BE2C (cell line): Measurements from ENCODE around the gene WWOX.
A peak's percentile ranks its signal among the peaks of the same experiment; 100 is the strongest.

ENCODE experiments used
- DNase-seq: peaks from one replicate; pipeline ENCODE4 v3.0.0-alpha.2; 2020
- H3K27me3 ChIP-seq: fragments of 250-450 bp; sonication (Bioruptor Pico); 2 replicates; pipeline ENCODE4 v1.5.1; 2020; ENCODE audit warnings: mild to moderate bottlenecking
- H3K36me3 ChIP-seq: fragments of 250-450 bp; sonication (Bioruptor Pico); 2 replicates; pipeline ENCODE4 v1.5.1; 2020; ENCODE audit warnings: mild to moderate bottlenecking
- H3K4me1 ChIP-seq: fragments of 250-450 bp; sonication (Bioruptor Pico); 2 replicates; pipeline ENCODE4 v1.5.1; 2020
- H3K4me3 ChIP-seq: 2 replicates; pipeline ENCODE4 v1.5.1; 2011; ENCODE audit warnings: low read depth, low read length
- H3K9me3 ChIP-seq: fragments of 250-450 bp; sonication (Bioruptor Pico); 2 replicates; pipeline ENCODE4 v1.5.1; 2020
- CTCF ChIP-seq: IDR thresholded peaks from 2 replicates; pipeline ENCODE4 v1.5.1; 2012; ENCODE audit warnings: mild to moderate bottlenecking, low read depth, low read length

WWOX gene

GRCh38 chr16:78434401-78434800 lies 334.9 kb downstream of the WWOX start:
- no peak for TF ChIP-seq CTCF
- DNase-seq = no peak
- Histone ChIP-seq H3K27me3 (no peaks in the 10 kb centered on the region), H3K9me3 (peaks cover 3% of the 10 kb centered on the region; the same call in 1 of the 2 replicates), H3K36me3 (no peaks in the 10 kb centered on the region), H3K4me3 (no peak overlapping the region), H3K4me1 (no peaks in the 10 kb centered on the region)

GRCh38 chr16:78435260-78435659 lies 335.8 kb downstream of the WWOX start:
- Histone ChIP-seq H3K4me3 (no peak overlapping the region), H3K4me1 (no peaks in the 10 kb centered on the region), H3K36me3 (no peaks in the 10 kb centered on the region), H3K9me3 (peaks cover 3% of the 10 kb centered on the region; the same call in 1 of the 2 replicates), H3K27me3 (no peaks in the 10 kb centered on the region)
- no peak for DNase-seq
- TF ChIP-seq CTCF = no peak

GRCh38 chr16:78436023-78436422 lies 336.6 kb downstream of the WWOX start:
- no peak for DNase-seq
- TF ChIP-seq CTCF = no peak
- H3K4me1 ChIP-seq = no peaks in the 10 kb centered on the region
- no peaks in the 10 kb centered on the region for H3K36me3 ChIP-seq
- no peaks in the 10 kb centered on the region for H3K27me3 ChIP-seq
- H3K4me3 ChIP-seq = no peak overlapping the region
- peaks cover 3% of the 10 kb centered on the region for H3K9me3 ChIP-seq

GRCh38 chr16:78436846-78437245 lies 337.4 kb downstream of the WWOX start:
- Histone ChIP-seq H3K4me1 (no peaks in the 10 kb centered on the region), H3K4me3 (no peak overlapping the region), H3K36me3 (no peaks in the 10 kb centered on the region), H3K9me3 (peaks cover 3% of the 10 kb centered on the region), H3K27me3 (no peaks in the 10 kb centered on the region)
- no peak for TF ChIP-seq CTCF
- no peak for DNase-seq

GRCh38 chr16:78437352-78437968 lies 338.0 kb downstream of the WWOX start:
- Histone ChIP-seq H3K27me3 (no peaks in the 10 kb centered on the region), H3K4me3 (no peak overlapping the region), H3K9me3 (peaks cover 3% of the 10 kb centered on the region), H3K36me3 (no peaks in the 10 kb centered on the region), H3K4me1 (no peaks in the 10 kb centered on the region)
- DNase-seq = peak; percentile 23
- peak; percentile 80 for TF ChIP-seq CTCF

GRCh38 chr16:78438219-78438618 lies 338.8 kb downstream of the WWOX start:
- no peak for DNase-seq
- Histone ChIP-seq H3K4me1 (no peaks in the 10 kb centered on the region), H3K9me3 (peaks cover 3% of the 10 kb centered on the region), H3K27me3 (no peaks in the 10 kb centered on the region), H3K36me3 (no peaks in the 10 kb centered on the region), H3K4me3 (no peak overlapping the region)
- TF ChIP-seq CTCF = no peak
